GM23338 (cell line): ENCODE results near the gene TMSB15A. TPM values are rescaled to one million over a fixed set of nuclear protein-coding genes. Genes with fewer than 3 reads are reported as not detected.

Experiments
- ATAC-seq: fragments of 200-7000 bp; cut with Tn5 transposase; 3 replicates; pipeline ENCODE4 v1.9.1; 2020
- DNase-seq: peaks from one replicate; pipeline ENCODE4 v3.0.0-alpha.2; 2015; ENCODE audit warnings: low spot score
- H2AFZ ChIP-seq: fragments of 200-600 bp; sonication (generic); 2 replicates; pipeline ENCODE4 v1.8.0; 2016; ENCODE audit warnings: antibody characterized with exemption, mild to moderate bottlenecking, moderate library complexity
- H3F3A ChIP-seq: fragments of 200-600 bp; sonication (generic); replicated peaks from 2 replicates; pipeline ENCODE4 v1.8.0; 2017; ENCODE audit warnings: antibody characterized with exemption, mixed run types, low read depth
- H3K27ac ChIP-seq: fragments of 200-600 bp; sonication (generic); 2 replicates; pipeline ENCODE4 v1.6.1; 2016; ENCODE audit warnings: low read depth
- H3K27me3 ChIP-seq: fragments of 200-600 bp; sonication (generic); 2 replicates; pipeline ENCODE4 v1.8.0; 2016; ENCODE audit warnings: mild to moderate bottlenecking, mixed run types, moderate library complexity; ENCODE audit not compliant: insufficient read depth
- H3K36me3 ChIP-seq: fragments of 200-600 bp; sonication (generic); 2 replicates; pipeline ENCODE4 v1.8.0; 2016; ENCODE audit warnings: mild to moderate bottlenecking; ENCODE audit not compliant: insufficient read depth
- H3K4me1 ChIP-seq: fragments of 200-600 bp; sonication (generic); 2 replicates; pipeline ENCODE4 v1.8.0; 2016; ENCODE audit warnings: mild to moderate bottlenecking, moderate library complexity; ENCODE audit not compliant: insufficient read depth
- H3K4me2 ChIP-seq: fragments of 200-600 bp; sonication (generic); 2 replicates; pipeline ENCODE4 v1.7.1; 2017; ENCODE audit warnings: mixed run types
- H3K4me3 ChIP-seq: fragments of 200-600 bp; sonication (generic); 2 replicates; pipeline ENCODE4 v1.6.1; 2016; ENCODE audit warnings: mixed run types
- H3K79me2 ChIP-seq: fragments of 200-600 bp; sonication (generic); replicated peaks from 2 replicates; pipeline ENCODE4 v1.8.0; 2017; ENCODE audit warnings: mild to moderate bottlenecking; ENCODE audit not compliant: insufficient read depth
- H3K9me2 ChIP-seq: fragments of 200-600 bp; sonication (generic); 2 replicates; pipeline ENCODE4 v1.8.0; 2017; ENCODE audit not compliant: insufficient read depth
- H4K20me1 ChIP-seq: fragments of 200-600 bp; sonication (generic); replicated peaks from 2 replicates; pipeline ENCODE4 v1.8.0; 2017; ENCODE audit warnings: mild to moderate bottlenecking; ENCODE audit not compliant: insufficient read depth
- H3K27ac Mint-ChIP-seq: 2 replicates; pipeline ENCODE4 v1.8.0; 2020; ENCODE audit warnings: inconsistent platforms, mild to moderate bottlenecking, moderate library complexity, mixed read lengths
- H3K27me3 Mint-ChIP-seq: 3 replicates; pipeline ENCODE4 v1.8.0; 2022; ENCODE audit warnings: low read depth, mild to moderate bottlenecking, moderate library complexity, mixed read lengths, inconsistent platforms; ENCODE audit not compliant: insufficient read depth, poor library complexity
- H3K36me3 Mint-ChIP-seq: 3 replicates; pipeline ENCODE4 v1.8.0; 2021; ENCODE audit warnings: low read depth, mild to moderate bottlenecking, inconsistent platforms, moderate library complexity, mixed read lengths
- H3K4me1 Mint-ChIP-seq: 3 replicates; pipeline ENCODE4 v1.8.0; 2020; ENCODE audit warnings: mild to moderate bottlenecking, inconsistent platforms, mixed read lengths
- H3K4me3 Mint-ChIP-seq: 3 replicates; pipeline ENCODE4 v1.8.0; 2021; ENCODE audit warnings: moderate library complexity, mild to moderate bottlenecking, inconsistent platforms, mixed read lengths
- H3K9me3 Mint-ChIP-seq: 3 replicates; pipeline ENCODE4 v1.8.0; 2020; ENCODE audit warnings: moderate library complexity, mild to moderate bottlenecking, inconsistent platforms, mixed read lengths
- CREB1 ChIP-seq: fragments of 250-450 bp; sonication (Bioruptor Pico); IDR thresholded peaks from 2 replicates; pipeline ENCODE4 v1.5.0; 2020; ENCODE audit warnings: low read depth, mild to moderate bottlenecking, moderate library complexity
- EZH2 ChIP-seq: fragments of 200-600 bp; sonication (generic); IDR thresholded peaks from one replicate; pipeline ENCODE4 v1.8.0; 2017; ENCODE audit warnings: antibody characterized with exemption, mild to moderate bottlenecking, low read depth; ENCODE audit not compliant: unreplicated experiment
- EZH2phosphoT487 ChIP-seq: fragments of 200-600 bp; sonication (generic); IDR thresholded peaks from one replicate; pipeline ENCODE4 v1.8.1; 2018; ENCODE audit warnings: antibody characterized with exemption; ENCODE audit not compliant: unreplicated experiment
- JUNB ChIP-seq: IDR thresholded peaks from one replicate; pipeline ENCODE4 v1.6.1; 2016; ENCODE audit warnings: antibody characterized with exemption; ENCODE audit not compliant: unreplicated experiment
- NANOG ChIP-seq: IDR thresholded peaks from 2 replicates; pipeline ENCODE4 v1.6.1; 2016; ENCODE audit warnings: antibody characterized with exemption, borderline replicate concordance
- POLR2AphosphoS5 ChIP-seq: IDR thresholded peaks from 2 replicates; pipeline ENCODE4 v1.6.1; 2016; ENCODE audit warnings: antibody characterized with exemption, low read depth
- STAT1 ChIP-seq: IDR thresholded peaks from one replicate; pipeline ENCODE4 v1.6.1; 2016; ENCODE audit warnings: antibody characterized with exemption; ENCODE audit not compliant: unreplicated experiment
- ZNF114 ChIP-seq: fragments of 250-450 bp; sonication (Bioruptor Pico); IDR thresholded peaks from 2 replicates; pipeline ENCODE4 v1.5.0; 2020; ENCODE audit warnings: mild to moderate bottlenecking, moderate library complexity
- ZNF331 ChIP-seq: fragments of 250-450 bp; sonication (Bioruptor Pico); IDR thresholded peaks from 2 replicates; pipeline ENCODE4 v1.5.0; 2020; ENCODE audit warnings: low read depth, mild to moderate bottlenecking, moderate library complexity
- polyA plus RNA-seq: library from polyadenylated mRNA; unstranded; fragments of >200 nt; fragmentation: Nextera tagmentation; extraction: Ambion mirVana; gene quantifications from 2 replicates; pipeline ENCODE4 v1.2.1, GENCODE V29; 2016
- total RNA-seq: library from RNA; depleted of rRNA; stranded (reverse); fragments of >200 nt; shearing (Covaris generic); gene quantifications from 2 replicates; pipeline ENCODE4 v1.2.3, GENCODE V29; 2014
- TF ChIP-seq, protein P1 (sequence below): IDR thresholded peaks from 2 replicates; pipeline ENCODE4 v1.6.1; 2016; ENCODE audit warnings: antibody characterized with exemption
- TF ChIP-seq, protein P2 (sequence below): fragments of 250-450 bp; sonication (Bioruptor Pico); IDR thresholded peaks from 2 replicates; pipeline ENCODE4 v1.5.0; 2020; ENCODE audit warnings: mild to moderate bottlenecking, moderate library complexity
- TF ChIP-seq, protein P3 (sequence below), 2 experiments: fragments of 200-600 bp in 1 of 2; sonication (generic) in 1 of 2; conservative IDR thresholded peaks; 2 replicates each; pipeline versions ENCODE4 v1.5.1 to v1.6.1; 2016 to 2017; ENCODE audit warnings: antibody characterized with exemption in 2 of 2, low read depth in 2 of 2, mild to moderate bottlenecking in 2 of 2, moderate library complexity in 1 of 2
- TF ChIP-seq, protein P4 (sequence below): IDR thresholded peaks from one replicate; pipeline ENCODE4 v1.6.1; 2018; ENCODE audit warnings: antibody characterized with exemption; ENCODE audit not compliant: unreplicated experiment

TMSB15A gene
- total and polyA plus RNA-seq, 2 experiments from 2014 or later, result 81.3 to 230 TPM

DNA sequence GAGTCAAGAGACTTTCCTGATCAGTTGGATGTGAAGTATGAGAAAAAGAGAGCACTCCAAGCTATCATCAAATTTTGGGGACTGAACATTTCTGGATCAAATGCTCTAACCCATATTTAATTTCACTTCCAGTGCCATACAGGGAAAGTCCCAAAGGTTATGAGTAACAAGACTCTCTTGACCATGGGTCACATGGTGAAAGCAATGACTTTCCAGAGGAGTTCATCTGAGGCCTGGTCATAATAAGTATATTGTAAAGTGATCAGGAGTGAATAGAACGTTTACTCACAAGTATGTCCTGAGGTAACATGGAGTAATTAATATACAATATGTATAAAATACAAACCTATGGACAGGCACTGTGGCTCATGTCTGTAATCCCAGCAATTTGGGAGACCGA is 42.1 kb upstream of the TMSB15A start:
- no peak for ATAC-seq
- Histone ChIP-seq H3K79me2 (no peaks in the 10 kb centered on the region), H4K20me1 (no peaks in the 10 kb centered on the region), H3K4me2 (no peak overlapping the region), H3K27ac (no peak overlapping the region), H3K4me3 (no peak overlapping the region), H3K36me3 (no peaks in the 10 kb centered on the region), H2AFZ (no peak overlapping the region), H3F3A (no peaks in the 10 kb centered on the region), H3K4me1 (no peaks in the 10 kb centered on the region), H3K9me2 (no peaks in the 10 kb centered on the region), H3K27me3 (no peaks in the 10 kb centered on the region)
- Mint-ChIP-seq H3K4me3 (no peak overlapping the region), H3K9me3 (no peaks in the 10 kb centered on the region), H3K27ac (no peak overlapping the region), H3K36me3 (no peaks in the 10 kb centered on the region), H3K27me3 (no peaks in the 10 kb centered on the region), H3K4me1 (no peaks in the 10 kb centered on the region)
- TF ChIP-seq, protein P1, sequence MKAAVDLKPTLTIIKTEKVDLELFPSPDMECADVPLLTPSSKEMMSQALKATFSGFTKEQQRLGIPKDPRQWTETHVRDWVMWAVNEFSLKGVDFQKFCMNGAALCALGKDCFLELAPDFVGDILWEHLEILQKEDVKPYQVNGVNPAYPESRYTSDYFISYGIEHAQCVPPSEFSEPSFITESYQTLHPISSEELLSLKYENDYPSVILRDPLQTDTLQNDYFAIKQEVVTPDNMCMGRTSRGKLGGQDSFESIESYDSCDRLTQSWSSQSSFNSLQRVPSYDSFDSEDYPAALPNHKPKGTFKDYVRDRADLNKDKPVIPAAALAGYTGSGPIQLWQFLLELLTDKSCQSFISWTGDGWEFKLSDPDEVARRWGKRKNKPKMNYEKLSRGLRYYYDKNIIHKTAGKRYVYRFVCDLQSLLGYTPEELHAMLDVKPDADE, result no peak
- TF ChIP-seq NANOG (no peak), EZH2 (no peak), JUNB (no peak), ZNF114 (CRISPR knock-in tag) (no peak), STAT1 (no peak), CREB1 (no peak), POLR2AphosphoS5 (no peak), ZNF331 (CRISPR knock-in tag) (no peak), EZH2phosphoT487 (no peak)
- TF ChIP-seq, protein P2, sequence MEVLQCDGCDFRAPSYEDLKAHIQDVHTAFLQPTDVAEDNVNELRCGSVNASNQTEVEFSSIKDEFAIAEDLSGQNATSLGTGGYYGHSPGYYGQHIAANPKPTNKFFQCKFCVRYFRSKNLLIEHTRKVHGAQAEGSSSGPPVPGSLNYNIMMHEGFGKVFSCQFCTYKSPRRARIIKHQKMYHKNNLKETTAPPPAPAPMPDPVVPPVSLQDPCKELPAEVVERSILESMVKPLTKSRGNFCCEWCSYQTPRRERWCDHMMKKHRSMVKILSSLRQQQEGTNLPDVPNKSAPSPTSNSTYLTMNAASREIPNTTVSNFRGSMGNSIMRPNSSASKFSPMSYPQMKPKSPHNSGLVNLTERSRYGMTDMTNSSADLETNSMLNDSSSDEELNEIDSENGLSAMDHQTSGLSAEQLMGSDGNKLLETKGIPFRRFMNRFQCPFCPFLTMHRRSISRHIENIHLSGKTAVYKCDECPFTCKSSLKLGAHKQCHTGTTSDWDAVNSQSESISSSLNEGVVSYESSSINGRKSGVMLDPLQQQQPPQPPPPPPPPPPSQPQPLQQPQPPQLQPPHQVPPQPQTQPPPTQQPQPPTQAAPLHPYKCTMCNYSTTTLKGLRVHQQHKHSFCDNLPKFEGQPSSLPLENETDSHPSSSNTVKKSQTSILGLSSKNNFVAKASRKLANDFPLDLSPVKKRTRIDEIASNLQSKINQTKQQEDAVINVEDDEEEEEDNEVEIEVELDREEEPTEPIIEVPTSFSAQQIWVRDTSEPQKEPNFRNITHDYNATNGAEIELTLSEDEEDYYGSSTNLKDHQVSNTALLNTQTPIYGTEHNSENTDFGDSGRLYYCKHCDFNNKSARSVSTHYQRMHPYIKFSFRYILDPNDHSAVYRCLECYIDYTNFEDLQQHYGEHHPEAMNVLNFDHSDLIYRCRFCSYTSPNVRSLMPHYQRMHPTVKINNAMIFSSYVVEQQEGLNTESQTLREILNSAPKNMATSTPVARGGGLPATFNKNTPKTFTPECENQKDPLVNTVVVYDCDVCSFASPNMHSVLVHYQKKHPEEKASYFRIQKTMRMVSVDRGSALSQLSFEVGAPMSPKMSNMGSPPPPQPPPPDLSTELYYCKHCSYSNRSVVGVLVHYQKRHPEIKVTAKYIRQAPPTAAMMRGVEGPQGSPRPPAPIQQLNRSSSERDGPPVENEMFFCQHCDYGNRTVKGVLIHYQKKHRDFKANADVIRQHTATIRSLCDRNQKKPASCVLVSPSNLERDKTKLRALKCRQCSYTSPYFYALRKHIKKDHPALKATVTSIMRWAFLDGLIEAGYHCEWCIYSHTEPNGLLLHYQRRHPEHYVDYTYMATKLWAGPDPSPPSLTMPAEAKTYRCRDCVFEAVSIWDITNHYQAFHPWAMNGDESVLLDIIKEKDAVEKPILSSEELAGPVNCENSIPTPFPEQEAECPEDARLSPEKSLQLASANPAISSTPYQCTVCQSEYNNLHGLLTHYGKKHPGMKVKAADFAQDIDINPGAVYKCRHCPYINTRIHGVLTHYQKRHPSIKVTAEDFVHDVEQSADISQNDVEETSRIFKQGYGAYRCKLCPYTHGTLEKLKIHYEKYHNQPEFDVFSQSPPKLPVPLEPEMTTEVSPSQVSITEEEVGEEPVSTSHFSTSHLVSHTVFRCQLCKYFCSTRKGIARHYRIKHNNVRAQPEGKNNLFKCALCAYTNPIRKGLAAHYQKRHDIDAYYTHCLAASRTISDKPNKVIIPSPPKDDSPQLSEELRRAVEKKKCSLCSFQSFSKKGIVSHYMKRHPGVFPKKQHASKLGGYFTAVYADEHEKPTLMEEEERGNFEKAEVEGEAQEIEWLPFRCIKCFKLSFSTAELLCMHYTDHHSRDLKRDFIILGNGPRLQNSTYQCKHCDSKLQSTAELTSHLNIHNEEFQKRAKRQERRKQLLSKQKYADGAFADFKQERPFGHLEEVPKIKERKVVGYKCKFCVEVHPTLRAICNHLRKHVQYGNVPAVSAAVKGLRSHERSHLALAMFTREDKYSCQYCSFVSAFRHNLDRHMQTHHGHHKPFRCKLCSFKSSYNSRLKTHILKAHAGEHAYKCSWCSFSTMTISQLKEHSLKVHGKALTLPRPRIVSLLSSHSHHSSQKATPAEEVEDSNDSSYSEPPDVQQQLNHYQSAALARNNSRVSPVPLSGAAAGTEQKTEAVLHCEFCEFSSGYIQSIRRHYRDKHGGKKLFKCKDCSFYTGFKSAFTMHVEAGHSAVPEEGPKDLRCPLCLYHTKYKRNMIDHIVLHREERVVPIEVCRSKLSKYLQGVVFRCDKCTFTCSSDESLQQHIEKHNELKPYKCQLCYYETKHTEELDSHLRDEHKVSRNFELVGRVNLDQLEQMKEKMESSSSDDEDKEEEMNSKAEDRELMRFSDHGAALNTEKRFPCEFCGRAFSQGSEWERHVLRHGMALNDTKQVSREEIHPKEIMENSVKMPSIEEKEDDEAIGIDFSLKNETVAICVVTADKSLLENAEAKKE (CRISPR knock-in tag), result no peak
- TF ChIP-seq, protein P3, sequence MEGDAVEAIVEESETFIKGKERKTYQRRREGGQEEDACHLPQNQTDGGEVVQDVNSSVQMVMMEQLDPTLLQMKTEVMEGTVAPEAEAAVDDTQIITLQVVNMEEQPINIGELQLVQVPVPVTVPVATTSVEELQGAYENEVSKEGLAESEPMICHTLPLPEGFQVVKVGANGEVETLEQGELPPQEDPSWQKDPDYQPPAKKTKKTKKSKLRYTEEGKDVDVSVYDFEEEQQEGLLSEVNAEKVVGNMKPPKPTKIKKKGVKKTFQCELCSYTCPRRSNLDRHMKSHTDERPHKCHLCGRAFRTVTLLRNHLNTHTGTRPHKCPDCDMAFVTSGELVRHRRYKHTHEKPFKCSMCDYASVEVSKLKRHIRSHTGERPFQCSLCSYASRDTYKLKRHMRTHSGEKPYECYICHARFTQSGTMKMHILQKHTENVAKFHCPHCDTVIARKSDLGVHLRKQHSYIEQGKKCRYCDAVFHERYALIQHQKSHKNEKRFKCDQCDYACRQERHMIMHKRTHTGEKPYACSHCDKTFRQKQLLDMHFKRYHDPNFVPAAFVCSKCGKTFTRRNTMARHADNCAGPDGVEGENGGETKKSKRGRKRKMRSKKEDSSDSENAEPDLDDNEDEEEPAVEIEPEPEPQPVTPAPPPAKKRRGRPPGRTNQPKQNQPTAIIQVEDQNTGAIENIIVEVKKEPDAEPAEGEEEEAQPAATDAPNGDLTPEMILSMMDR (conservative IDR thresholded peaks at IDR 0.05; ENCODE audit: low read depth in 2 of 2), result no peak
- TF ChIP-seq, protein P4, sequence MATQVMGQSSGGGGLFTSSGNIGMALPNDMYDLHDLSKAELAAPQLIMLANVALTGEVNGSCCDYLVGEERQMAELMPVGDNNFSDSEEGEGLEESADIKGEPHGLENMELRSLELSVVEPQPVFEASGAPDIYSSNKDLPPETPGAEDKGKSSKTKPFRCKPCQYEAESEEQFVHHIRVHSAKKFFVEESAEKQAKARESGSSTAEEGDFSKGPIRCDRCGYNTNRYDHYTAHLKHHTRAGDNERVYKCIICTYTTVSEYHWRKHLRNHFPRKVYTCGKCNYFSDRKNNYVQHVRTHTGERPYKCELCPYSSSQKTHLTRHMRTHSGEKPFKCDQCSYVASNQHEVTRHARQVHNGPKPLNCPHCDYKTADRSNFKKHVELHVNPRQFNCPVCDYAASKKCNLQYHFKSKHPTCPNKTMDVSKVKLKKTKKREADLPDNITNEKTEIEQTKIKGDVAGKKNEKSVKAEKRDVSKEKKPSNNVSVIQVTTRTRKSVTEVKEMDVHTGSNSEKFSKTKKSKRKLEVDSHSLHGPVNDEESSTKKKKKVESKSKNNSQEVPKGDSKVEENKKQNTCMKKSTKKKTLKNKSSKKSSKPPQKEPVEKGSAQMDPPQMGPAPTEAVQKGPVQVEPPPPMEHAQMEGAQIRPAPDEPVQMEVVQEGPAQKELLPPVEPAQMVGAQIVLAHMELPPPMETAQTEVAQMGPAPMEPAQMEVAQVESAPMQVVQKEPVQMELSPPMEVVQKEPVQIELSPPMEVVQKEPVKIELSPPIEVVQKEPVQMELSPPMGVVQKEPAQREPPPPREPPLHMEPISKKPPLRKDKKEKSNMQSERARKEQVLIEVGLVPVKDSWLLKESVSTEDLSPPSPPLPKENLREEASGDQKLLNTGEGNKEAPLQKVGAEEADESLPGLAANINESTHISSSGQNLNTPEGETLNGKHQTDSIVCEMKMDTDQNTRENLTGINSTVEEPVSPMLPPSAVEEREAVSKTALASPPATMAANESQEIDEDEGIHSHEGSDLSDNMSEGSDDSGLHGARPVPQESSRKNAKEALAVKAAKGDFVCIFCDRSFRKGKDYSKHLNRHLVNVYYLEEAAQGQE, result no peak
- no peak for DNase-seq
